HepG2 (cell line): ENCODE measurements around the gene ZFAND3. TPM values are rescaled to one million over a fixed set of nuclear protein-coding genes. Genes with fewer than 3 reads are reported as not detected.

Source experiments
- HMGA1 ChIP-seq: sonication (generic); formaldehyde crosslinking; conservative IDR thresholded peaks from 2 replicates; pipeline ENCODE4 v1.4.0; 2020; ENCODE audit warnings: missing genetic modification reagents
- MBNL3 ChIP-seq: fragments of 250-450 bp; sonication (Bioruptor Pico); conservative IDR thresholded peaks from 2 replicates; pipeline ENCODE4 v1.8.0; 2022; ENCODE audit warnings: mild to moderate bottlenecking, inconsistent platforms
- MED1 ChIP-seq: sonication (generic); formaldehyde crosslinking; IDR thresholded peaks from 2 replicates; pipeline ENCODE4 v1.4.0; 2020; ENCODE audit warnings: missing genetic modification reagents
- SMAD9 ChIP-seq: sonication (generic); formaldehyde crosslinking; IDR thresholded peaks from 2 replicates; pipeline ENCODE4 v1.5.1; 2020; ENCODE audit warnings: mild to moderate bottlenecking, missing genetic modification reagents
- SP5 ChIP-seq: IDR thresholded peaks from 2 replicates; pipeline ENCODE4 v1.6.1; 2016; ENCODE audit warnings: low read depth, borderline replicate concordance
- ZNF337 ChIP-seq: sonication (generic); formaldehyde crosslinking; IDR thresholded peaks from 2 replicates; pipeline ENCODE4 v1.5.1; 2020; ENCODE audit warnings: missing genetic modification reagents, low read depth, mild to moderate bottlenecking, borderline replicate concordance
- ZNF34 ChIP-seq: sonication (generic); formaldehyde crosslinking; IDR thresholded peaks from 2 replicates; pipeline ENCODE4 v1.4.0; 2020; ENCODE audit warnings: mild to moderate bottlenecking, missing genetic modification reagents, borderline replicate concordance
- ZNF431 ChIP-seq: sonication (generic); formaldehyde crosslinking; IDR thresholded peaks from 2 replicates; pipeline ENCODE4 v1.9.0; 2022; ENCODE audit warnings: missing genetic modification reagents, low read depth, mild to moderate bottlenecking, borderline replicate concordance
- ZNF546 ChIP-seq: sonication (generic); formaldehyde crosslinking; conservative IDR thresholded peaks from 2 replicates; pipeline ENCODE4 v1.8.1; 2023; ENCODE audit warnings: mild to moderate bottlenecking, missing genetic modification reagents
- ZNF777 ChIP-seq: sonication (generic); formaldehyde crosslinking; IDR thresholded peaks from 2 replicates; pipeline ENCODE4 v1.4.0; 2020; ENCODE audit warnings: missing genetic modification reagents
- ZNF792 ChIP-seq: IDR thresholded peaks from 2 replicates; pipeline ENCODE4 v1.6.1; 2016
- ZSCAN31 ChIP-seq: sonication (generic); formaldehyde crosslinking; IDR thresholded peaks from 2 replicates; pipeline ENCODE4 v1.5.0; 2020; ENCODE audit warnings: low read depth, mild to moderate bottlenecking, missing genetic modification reagents
- polyA plus RNA-seq, 8 experiments: library from polyadenylated mRNA; depleted of rRNA in 3 of 8; stranded (reverse) in 7 of 8; unstranded in 1 of 8; fragments of >200 nt; fragmentation: Illumina TruSeq in 4 of 8; extraction: Trizol in 4 of 8; gene quantifications; 2 replicates each; pipeline versions ENCODE4 v1.2.1 to v1.2.3, GENCODE V29; 2011 to 2016; ENCODE audit warnings: low read depth in 4 of 8, missing spikeins in 1 of 8, mixed read lengths in 1 of 8; ENCODE audit not compliant: insufficient read depth in 1 of 8
- total RNA-seq, 5 experiments: library from RNA; depleted of rRNA; stranded (reverse); fragments of >200 nt; fragmentation: Illumina TruSeq; extraction: Trizol; gene quantifications; 2 replicates each; pipeline ENCODE4 v1.2.3, GENCODE V29; 2016; ENCODE audit warnings: low read depth in 1 of 5
- TF ChIP-seq, protein P1 (sequence below): sonication (generic); formaldehyde crosslinking; IDR thresholded peaks from 2 replicates; pipeline ENCODE4 v1.9.0; 2021; ENCODE audit warnings: missing genetic modification reagents, mild to moderate bottlenecking, borderline replicate concordance
- TF ChIP-seq, protein P2 (sequence below): sonication (generic); formaldehyde crosslinking; IDR thresholded peaks from 2 replicates; pipeline ENCODE4 v1.9.0; 2021; ENCODE audit warnings: missing genetic modification reagents, borderline replicate concordance
- TF ChIP-seq, protein P3 (sequence below): sonication (generic); formaldehyde crosslinking; IDR thresholded peaks from 2 replicates; pipeline ENCODE4 v1.8.1; 2023; ENCODE audit warnings: mild to moderate bottlenecking, missing genetic modification reagents, borderline replicate concordance
- TF ChIP-seq, protein P4 (sequence below): sonication (generic); formaldehyde crosslinking; IDR thresholded peaks from 2 replicates; pipeline ENCODE4 v1.5.1; 2020; ENCODE audit warnings: mild to moderate bottlenecking, missing genetic modification reagents, moderate library complexity
- TF ChIP-seq, protein P5 (sequence below), 2 experiments: fragments of 450-650 bp in 1 of 2; sonication (generic) in 1 of 2; formaldehyde crosslinking; IDR thresholded peaks; 2 replicates each; pipeline versions ENCODE4 v1.5.0 to v1.8.0; 2020 to 2022; ENCODE audit warnings: mild to moderate bottlenecking in 1 of 2, missing genetic modification reagents in 1 of 2
- TF ChIP-seq, protein P6 (sequence below), 2 experiments: sonication (generic) in 1 of 2; formaldehyde crosslinking in 1 of 2; IDR thresholded peaks; 2 replicates each; pipeline versions ENCODE4 v1.5.1 to v1.6.1; 2011 to 2020; ENCODE audit warnings: borderline replicate concordance in 1 of 2, low read depth in 1 of 2, low read length in 1 of 2, mild to moderate bottlenecking in 1 of 2, missing genetic modification reagents in 1 of 2, moderate library complexity in 1 of 2

The ZFAND3 gene
- total and polyA plus RNA-seq, 2 of the 13 experiments (the other 11 are each of a cell fraction or from before 2014, with no cell fraction given) = 16.4 to 17.1 TPM

DNA sequence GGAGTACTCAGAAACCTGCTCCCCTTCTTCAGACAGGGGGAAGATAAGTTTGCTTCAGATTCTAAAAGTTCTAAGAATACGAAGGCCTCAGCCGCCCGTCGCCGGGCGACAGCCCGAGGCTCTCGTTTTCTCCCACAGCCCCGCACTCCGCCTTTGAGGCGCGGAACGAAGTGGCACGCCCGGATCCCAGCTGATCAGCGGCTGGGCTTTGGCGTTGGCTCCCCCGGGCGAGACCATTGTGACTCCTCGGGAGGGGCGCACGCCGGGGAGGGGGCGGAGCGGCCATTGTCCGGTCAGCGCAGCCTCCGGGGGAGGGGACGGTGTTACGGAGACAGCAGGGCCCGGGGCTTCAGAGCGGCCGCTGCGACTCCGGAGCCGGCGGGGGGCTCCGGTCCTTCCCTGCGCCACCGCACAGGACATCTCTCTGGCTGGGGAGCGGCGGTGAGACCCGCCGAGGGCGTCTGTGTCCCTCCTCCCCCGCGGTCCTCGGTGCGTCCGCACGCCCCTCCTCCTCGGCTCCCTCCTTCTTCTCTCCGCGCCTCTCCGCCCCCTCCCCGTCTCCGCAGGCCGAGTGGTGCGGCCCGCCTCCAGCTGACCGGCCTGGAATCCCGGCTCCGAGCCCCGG lies at the start of gene ZFAND3 (continued):
- TF ChIP-seq, protein P1, sequence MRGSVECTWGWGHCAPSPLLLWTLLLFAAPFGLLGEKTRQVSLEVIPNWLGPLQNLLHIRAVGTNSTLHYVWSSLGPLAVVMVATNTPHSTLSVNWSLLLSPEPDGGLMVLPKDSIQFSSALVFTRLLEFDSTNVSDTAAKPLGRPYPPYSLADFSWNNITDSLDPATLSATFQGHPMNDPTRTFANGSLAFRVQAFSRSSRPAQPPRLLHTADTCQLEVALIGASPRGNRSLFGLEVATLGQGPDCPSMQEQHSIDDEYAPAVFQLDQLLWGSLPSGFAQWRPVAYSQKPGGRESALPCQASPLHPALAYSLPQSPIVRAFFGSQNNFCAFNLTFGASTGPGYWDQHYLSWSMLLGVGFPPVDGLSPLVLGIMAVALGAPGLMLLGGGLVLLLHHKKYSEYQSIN (CRISPR knock-in tag) = no peak
- TF ChIP-seq MBNL3 (no peak), ZNF34 (CRISPR knock-in tag) (no peak), ZSCAN31 (CRISPR knock-in tag) (no peak), ZNF546 (CRISPR knock-in tag) (no peak; the same call in 1 of the 2 replicates), ZNF777 (CRISPR knock-in tag) (peak; percentile 25; the same call in 1 of the 2 replicates), SMAD9 (CRISPR knock-in tag) (no peak), ZNF792 (CRISPR knock-in tag) (peak; percentile 71; the same call in 1 of the 2 replicates), MED1 (CRISPR knock-in tag) (no peak; the same call in 1 of the 2 replicates), SP5 (peak; percentile 97), ZNF337 (CRISPR knock-in tag) (no peak), ZNF431 (CRISPR knock-in tag) (no peak; the same call in 1 of the 2 replicates), HMGA1 (CRISPR knock-in tag) (no peak)
- TF ChIP-seq, protein P2, sequence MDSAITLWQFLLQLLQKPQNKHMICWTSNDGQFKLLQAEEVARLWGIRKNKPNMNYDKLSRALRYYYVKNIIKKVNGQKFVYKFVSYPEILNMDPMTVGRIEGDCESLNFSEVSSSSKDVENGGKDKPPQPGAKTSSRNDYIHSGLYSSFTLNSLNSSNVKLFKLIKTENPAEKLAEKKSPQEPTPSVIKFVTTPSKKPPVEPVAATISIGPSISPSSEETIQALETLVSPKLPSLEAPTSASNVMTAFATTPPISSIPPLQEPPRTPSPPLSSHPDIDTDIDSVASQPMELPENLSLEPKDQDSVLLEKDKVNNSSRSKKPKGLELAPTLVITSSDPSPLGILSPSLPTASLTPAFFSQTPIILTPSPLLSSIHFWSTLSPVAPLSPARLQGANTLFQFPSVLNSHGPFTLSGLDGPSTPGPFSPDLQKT = no peak; the same call in 1 of the 2 replicates
- TF ChIP-seq, protein P3, sequence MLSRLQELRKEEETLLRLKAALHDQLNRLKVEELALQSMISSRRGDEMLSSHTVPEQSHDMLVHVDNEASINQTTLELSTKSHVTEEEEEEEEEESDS (CRISPR knock-in tag) = no peak
- TF ChIP-seq, protein P4, sequence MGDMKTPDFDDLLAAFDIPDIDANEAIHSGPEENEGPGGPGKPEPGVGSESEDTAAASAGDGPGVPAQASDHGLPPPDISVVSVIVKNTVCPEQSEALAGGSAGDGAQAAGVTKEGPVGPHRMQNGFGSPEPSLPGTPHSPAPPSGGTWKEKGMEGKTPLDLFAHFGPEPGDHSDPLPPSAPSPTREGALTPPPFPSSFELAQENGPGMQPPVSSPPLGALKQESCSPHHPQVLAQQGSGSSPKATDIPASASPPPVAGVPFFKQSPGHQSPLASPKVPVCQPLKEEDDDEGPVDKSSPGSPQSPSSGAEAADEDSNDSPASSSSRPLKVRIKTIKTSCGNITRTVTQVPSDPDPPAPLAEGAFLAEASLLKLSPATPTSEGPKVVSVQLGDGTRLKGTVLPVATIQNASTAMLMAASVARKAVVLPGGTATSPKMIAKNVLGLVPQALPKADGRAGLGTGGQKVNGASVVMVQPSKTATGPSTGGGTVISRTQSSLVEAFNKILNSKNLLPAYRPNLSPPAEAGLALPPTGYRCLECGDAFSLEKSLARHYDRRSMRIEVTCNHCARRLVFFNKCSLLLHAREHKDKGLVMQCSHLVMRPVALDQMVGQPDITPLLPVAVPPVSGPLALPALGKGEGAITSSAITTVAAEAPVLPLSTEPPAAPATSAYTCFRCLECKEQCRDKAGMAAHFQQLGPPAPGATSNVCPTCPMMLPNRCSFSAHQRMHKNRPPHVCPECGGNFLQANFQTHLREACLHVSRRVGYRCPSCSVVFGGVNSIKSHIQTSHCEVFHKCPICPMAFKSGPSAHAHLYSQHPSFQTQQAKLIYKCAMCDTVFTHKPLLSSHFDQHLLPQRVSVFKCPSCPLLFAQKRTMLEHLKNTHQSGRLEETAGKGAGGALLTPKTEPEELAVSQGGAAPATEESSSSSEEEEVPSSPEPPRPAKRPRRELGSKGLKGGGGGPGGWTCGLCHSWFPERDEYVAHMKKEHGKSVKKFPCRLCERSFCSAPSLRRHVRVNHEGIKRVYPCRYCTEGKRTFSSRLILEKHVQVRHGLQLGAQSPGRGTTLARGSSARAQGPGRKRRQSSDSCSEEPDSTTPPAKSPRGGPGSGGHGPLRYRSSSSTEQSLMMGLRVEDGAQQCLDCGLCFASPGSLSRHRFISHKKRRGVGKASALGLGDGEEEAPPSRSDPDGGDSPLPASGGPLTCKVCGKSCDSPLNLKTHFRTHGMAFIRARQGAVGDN = peak; percentile 84
- TF ChIP-seq, protein P5, sequence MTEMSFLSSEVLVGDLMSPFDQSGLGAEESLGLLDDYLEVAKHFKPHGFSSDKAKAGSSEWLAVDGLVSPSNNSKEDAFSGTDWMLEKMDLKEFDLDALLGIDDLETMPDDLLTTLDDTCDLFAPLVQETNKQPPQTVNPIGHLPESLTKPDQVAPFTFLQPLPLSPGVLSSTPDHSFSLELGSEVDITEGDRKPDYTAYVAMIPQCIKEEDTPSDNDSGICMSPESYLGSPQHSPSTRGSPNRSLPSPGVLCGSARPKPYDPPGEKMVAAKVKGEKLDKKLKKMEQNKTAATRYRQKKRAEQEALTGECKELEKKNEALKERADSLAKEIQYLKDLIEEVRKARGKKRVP (CRISPR knock-in tag; IDR thresholded peaks at IDR 0.05) = peak in 1 of 2 experiments; percentile 23; a peak in 1 of 4 replicates
- TF ChIP-seq, protein P6, sequence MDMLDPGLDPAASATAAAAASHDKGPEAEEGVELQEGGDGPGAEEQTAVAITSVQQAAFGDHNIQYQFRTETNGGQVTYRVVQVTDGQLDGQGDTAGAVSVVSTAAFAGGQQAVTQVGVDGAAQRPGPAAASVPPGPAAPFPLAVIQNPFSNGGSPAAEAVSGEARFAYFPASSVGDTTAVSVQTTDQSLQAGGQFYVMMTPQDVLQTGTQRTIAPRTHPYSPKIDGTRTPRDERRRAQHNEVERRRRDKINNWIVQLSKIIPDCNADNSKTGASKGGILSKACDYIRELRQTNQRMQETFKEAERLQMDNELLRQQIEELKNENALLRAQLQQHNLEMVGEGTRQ (IDR thresholded peaks at IDR 0.05; ENCODE audit: low read depth, low read length) = no peak
- TF ChIP-seq, protein P6 (CRISPR knock-in tag; IDR thresholded peaks at IDR 0.05; ENCODE audit: borderline replicate concordance) = peak; percentile 33; the same call in 1 of the 2 replicates
